Stimulated activated CD4-positive, alpha-beta T cell treated with anti-CD3 and anti-CD28 coated beads, TNF-alpha, amount 100 ng/mL, for 48 hours (primary cell): ENCODE results near the gene FUZ.

Experiments
- DNase-seq, 3 donors: peaks; one replicate each; pipeline ENCODE4 v3.0.0-alpha.2; 2020; ENCODE audit warnings: low read depth in 3 of 3

Gene FUZ

DNA sequence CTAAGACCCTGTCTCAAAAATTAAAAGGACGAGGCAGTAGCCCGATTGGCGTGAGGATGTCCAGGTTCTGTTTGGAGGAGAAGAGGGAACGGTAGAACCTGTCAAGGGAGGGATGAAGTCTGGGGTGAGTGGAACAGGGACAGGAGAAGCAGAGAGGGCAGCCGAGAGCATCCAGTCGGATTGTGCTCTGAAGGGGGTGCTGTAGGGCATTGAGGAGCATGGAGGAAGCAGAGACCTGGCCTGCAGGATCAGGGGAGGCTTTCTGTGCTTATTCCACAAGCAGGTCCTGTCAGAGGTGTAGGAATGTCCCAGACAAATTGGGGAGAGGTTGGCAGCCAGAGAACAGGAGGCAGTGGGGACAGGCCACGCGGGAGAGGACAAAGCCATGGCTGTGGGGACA is 32.2 kb downstream of the FUZ start:
- no peak for DNase-seq

DNA sequence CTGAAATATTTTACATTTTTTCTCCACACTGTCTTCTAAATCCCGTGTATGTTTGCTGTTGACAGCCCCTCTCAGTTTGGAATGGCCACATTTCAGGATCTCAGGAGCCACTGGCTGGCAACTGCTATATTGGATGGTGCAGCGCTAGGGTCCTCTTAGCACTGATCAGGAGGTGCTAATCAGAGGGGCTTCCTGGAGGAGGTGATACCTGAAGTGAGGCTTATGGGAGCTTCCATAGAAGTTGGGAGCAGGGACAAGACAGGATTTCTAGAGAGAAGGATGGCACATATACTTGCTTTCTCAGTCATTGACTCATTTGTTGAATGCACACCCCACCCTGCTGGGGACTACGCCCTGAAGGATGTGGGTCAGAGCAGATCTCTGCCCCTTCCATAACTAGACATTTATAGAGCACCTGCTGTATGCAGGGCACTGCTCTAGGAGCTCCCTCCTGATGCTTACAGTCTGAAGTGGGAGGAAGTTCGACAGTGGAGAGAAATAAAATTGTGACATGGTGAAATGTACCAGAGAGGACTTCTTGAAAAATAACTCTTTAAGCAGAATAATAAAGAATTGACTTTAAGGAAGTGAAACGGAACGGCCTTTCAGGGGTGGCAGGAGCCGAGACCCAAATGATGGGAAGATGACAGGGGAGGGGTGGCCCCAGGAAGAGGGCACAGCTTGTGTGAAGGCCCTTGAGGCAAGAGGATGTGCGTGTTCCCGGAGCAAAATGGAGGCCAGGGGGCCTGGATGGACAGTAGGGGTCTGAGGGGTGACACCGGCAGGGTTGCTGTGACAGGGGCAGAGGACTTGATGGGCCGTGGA is 33.1 kb downstream of the FUZ start:
- no peak for DNase-seq

DNA sequence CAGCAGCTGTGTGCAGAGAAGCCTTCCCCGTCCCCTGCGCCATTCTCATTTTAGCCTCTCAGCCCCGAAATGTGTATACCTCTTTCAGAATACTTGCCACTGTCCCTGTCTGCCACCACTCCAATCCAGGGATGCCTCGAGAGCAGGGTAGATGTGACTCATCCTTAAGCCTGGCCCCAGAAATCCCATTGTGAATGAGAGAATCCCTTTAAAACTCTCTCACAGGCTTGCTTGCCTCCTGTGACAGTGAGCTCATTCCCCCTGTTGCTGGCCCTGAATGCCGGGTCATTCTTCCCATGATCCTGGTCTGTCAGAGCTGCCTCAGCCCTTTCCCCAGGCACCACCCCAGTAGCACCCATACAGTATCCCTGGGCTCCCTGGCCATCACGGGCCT is 36.7 kb downstream of the FUZ start:
- no peak for DNase-seq

DNA sequence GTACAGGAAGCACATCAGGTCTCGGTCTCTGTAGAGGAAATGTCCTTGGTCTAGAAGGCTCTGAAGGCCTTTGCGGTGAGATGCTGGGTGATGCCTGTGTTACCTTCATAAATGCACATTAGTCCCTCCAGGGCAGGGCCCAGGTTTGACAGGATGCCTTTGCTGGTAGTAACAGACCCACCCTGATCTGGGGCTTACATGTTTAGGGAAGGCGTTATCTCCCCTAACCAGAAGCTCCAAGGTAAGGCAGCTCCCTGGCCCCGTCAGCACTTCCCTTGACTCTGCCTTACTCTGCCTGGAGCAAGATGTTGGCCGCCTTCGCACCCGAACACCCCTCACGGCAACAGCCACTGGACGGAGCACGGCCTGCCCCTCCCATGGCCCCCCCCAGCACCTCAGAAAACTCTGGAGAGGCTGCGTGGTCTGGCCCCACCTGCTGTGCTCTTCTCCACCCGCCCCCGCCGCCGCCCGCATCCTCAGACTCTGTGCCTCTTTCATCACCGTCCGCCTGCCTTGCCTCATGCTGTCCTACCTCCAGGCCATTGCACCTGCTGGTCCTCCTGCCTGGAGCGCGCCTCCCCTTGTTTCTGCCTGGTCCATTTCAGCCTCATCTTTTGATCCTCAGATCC is 37.2 kb downstream of the FUZ start:
- no peak for DNase-seq

DNA sequence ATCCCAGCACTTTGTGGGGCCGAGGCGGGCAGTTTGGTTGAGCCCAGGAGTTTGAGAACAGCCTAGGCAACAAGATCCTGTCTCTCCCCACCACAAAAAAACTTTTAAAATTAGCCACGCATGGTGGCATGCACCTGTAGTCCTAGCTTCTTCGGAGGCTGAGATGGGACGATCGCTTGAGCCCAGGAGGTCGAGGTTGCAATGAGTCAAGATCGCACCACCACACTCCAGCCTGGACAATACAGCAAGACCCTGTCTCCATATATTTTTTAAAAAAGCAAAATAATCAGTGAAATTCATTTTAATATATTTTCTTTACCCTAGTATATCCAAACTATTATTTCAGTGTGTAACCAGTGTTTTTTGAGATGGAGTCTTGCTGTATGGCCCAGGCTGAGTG is 38.1 kb downstream of the FUZ start:
- DNase-seq = no peak

DNA sequence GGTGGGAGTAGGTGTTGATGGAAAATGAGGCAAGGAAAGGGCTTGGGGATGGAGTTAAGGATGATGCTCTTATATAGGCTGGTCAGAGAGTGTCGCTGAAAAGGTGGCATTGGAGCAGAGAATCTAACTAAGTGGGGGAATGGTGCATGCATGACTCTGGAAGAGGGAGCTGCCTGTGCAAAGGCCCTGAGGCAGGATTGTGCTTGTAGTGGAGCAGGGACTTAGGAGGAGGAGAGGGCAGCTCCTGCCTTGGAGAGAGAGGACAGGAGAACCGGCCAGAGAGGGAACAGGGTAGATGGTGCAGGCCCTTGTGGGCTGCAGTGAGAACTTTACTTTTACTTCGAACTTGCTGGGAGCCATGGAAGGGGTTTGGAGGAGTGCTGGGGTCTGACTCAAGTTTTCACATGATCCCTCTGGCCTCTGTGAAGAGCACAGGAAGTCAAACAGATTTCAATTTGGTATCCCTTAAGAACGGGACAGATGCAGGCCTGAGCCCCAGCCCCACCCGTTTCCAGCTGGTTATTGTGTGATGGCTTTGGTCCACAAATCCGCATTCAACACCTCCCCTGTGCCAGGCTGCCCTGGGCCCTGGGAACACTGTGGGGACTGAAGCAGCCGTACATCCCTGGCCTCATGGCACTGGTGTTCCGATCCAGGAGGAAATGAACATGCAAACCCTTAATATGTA is 39.3 kb downstream of the FUZ start:
- DNase-seq = no peak

DNA sequence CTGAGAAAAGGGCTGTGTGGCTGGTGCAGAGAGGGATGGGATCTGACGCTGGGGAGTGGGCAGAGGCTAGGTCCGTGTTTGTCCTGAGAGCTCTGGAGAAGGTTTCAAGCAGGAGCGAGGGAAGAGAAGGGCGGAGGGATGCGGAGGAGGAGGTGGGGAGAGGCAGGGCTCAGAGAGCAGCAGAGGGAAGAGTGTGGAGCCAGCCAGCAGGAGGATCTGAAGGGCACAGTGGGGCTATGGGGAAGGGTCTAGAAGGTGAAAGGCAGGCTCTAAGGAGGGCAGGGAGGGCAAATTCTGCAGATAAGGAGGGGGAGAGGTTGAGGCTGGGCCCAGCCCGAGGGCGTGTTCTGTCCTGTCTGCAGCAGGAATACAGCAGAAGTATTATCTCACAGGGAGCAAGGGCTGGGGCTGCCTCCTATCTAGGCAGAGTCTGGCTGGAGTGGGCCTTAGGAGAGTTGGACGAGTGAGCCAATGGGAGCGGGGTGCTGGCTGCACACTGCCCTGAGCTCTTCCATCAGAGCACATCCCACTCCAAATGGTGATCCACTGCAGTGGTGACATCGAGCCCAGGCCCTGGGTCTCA is 40.2 kb downstream of the FUZ start:
- DNase-seq = no peak

DNA sequence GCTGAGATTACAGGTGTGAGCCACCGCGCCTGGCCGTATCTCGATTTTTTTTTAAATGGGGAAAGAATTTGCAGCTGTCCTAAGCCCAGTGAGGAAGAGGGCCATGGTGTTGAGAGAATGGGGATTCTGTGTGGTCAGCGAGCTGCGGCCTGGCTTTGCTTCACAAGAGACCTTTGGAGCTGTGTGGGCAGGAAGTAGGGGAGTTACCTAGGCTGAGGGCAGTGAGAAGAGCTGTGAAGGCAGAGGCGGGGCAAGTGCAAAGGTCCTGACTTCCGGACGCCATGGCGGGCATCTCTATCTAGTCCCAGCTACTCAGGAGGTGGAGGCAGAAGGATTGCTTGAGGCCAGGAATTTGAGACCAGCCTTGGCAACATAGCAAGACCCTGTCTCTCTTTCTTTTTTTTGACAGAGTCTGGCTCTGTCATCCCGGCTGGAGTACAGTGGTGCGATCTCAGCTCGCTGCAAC is 41.4 kb downstream of the FUZ start:
- no peak for DNase-seq

DNA sequence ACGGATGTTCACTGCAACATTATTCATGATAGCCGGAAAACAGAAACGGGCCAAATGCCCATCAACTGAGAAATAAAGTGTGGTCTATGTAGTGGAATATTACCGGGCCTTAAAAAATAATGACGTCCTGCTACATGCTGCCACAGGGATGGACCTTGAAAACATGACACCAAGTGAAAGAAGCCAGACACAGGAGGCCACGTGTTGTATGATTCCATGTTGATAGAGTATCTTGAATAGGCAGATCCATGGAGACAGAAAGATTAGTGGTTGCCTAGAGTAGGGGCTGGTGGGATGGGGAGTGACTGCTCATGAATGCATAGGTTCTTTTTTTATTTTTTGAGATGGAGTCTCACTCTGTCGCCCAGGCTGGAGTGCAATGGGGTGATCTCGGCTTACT is 42.6 kb downstream of the FUZ start:
- no peak for DNase-seq

DNA sequence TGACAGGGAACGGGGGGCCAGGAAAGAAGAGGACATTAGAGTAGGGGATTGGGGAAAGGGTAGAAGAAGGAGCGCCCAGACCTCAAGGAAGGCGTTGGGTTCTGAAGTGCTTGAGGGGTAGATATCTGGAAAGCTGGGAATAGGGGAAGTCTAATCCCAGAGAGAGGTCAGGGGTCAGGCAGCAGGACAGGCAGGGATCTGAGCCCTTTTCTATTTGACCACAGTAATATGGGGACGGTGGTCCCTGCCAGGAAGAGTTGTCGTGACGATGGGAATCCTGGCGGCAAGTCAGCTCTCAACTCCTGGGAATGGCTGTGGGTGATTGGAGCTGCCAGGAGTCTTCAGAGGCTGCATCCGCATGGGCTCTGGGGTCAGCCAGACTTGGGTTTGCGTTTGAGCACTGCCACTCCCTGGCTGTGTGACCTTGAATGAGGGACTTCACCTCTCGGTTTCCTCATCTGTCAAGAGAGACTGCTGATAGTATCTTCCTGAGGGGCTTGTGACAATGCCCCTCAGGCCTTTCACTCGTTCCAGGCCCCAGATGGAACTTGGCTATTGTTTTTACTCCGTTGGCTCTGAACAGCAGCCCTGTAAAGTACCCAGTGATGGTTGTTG is 45.0 kb downstream of the FUZ start:
- DNase-seq = no peak

DNA sequence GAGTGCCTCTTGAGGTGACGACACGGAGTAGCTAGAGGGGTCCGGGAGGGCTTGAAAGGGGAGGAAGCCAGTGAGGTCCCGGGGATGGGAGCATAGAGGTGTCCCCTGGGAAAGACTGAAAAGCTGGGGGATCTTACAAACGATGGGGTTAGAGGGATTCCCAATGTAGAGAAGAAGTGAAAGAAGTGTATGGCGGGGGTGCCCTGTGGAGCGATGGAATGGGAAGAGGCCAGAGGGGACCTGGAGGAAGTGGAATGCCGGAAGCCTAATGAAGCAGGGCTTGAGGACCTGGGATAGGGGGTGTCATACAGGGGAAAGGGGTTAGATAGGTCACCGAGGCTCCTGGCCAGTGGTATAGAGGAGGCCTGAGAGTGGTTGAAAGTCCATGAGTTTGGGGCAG is 45.7 kb downstream of the FUZ start:
- no peak for DNase-seq

DNA sequence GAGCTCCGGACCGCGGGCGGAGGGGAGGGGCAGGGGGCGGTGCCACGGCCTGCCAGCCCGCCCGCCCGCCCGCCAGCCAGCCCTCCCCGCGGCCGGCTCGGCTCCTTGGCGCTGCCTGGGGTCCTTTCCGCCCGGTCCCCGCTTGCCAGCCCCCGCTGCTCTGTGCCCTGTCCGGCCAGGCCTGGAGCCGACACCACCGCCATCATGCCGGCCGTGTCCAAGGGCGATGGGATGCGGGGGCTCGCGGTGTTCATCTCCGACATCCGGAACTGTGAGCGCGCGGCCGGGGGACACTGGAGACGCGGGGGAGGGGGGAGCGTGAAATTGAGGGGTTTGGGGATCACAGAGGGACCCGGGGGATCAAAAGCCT is 46.2 kb downstream of the FUZ start, which contains the start of gene AP2A1:
Gene AP2A1, plus strand, starts transcription at position 72 of the 370 bp plus-strand sequence. Its CDS starts 133 bp downstream, at position 205.
- no peak for DNase-seq

DNA sequence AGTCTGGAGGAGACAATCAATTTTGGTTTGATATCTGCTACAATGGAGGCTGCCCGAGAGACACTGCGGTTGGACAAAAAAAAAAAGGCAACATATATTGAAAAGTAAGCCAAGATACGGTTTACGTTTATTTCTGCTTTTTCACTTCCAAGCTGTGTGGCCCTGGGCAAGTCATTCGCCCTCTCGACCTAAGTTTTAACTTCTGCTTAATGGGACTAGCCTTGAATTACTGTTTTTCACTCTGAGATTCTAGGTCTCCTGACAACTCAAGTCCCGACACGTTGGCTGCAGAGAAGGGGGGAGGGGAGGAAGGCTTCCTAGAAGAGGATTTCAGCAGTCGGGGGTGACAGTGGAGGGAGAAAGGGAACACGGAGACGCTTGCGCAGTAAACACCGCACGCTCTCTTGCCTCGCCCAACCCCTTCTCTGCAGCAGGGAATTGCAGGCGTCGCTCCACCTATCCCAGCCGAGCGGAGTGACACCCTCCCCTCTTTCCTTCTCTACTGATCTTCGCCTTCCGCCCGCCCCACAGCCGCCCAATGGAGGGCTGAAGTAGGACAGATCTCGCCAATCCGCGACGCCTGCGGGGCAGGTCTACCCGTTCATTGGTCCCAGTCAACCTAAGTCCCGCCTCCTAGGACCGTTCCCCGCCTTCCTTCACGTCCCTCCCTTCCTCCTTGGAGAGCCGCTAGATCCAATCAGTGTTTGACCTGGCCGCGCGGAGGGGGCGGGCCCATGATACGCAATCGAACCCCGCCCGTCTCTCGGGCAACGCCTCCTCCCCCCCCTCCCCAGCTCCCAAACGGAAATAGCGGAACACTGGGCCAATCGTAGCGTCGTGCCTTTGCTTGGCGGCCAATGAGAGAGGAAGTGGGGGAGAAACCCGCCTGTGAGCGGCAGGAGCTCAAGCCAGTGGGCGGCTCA is 46.8 kb downstream of the FUZ start:
- peak; percentile 97 to 99 (median 98) for DNase-seq

DNA sequence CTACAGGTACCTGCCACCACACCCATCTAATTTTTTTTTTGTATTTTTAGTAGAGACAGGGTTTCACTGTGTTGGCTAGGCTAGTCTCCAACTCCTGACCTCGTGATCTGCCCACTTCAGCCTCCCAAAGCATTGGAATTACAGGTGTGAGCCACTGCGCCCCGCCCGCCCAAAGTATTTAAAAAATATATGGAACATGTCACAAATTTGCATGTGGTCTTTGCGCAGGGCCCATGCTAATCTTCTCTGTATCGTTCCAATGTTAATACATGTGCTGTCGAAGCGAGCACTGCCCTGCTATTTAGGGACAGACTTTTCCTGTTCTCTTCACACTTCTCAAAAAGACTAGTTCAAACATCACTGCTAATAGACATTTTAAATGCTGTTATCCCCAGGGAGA is 48.8 kb downstream of the FUZ start:
- DNase-seq = no peak

DNA sequence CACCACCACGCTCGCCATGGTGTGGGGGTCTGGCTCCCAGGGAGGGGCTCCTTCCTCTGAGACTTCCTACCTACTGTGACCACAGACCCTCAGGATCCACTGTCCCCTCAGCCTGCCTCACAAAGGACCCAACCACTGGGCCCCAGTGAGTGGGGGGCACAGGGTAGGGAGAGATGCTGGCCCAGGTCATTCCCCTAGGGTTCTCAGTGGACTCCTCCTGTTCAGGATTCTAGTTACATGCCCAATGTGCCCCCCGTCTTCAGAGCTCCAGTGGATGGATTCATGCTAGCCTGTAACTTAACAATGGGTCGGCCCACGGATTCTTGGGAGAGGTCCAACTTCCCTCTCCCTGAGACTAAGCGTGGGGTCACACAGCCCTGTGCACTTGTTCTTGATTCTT is 49.9 kb downstream of the FUZ start, which contains the start of gene TSKS:
Gene TSKS, minus strand, starts transcription at position 77 of the 400 bp plus-strand sequence. Its CDS starts 59 bp downstream, at position 18.
- no peak for DNase-seq

DNA sequence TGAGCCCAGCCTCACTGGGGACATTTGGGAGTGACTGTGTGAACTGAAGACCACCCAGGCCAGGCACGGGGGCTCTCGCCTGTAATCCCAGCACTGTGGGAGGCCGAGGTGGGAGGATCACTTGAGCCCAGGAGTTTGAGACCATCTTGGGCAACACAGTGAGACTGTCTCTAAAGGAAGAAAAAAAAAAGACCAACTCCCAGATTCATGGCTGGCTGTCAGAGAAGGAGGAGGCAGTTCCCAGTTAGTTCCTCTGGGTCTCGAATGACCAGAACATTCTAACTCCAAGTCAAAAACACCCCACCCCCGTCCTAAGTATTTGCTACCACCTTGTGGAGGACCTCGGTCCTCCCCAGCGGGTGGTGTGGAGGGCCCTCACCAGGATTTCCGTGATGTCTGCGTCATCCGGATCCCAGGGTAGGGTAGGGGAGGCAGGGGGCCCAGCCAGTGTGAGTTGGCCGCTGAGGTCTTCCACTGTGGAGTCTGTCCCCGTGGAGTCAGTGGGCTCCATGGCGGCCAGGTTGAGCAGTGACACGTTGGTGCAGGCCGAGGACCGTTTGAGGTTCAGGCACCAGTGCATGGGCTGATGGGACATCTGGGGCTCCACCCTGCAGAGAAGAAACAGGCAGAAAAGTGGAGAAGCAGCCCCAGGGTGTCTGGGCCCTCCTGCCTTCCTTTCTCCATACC is 51.3 kb downstream of the FUZ start:
- no peak for DNase-seq

DNA sequence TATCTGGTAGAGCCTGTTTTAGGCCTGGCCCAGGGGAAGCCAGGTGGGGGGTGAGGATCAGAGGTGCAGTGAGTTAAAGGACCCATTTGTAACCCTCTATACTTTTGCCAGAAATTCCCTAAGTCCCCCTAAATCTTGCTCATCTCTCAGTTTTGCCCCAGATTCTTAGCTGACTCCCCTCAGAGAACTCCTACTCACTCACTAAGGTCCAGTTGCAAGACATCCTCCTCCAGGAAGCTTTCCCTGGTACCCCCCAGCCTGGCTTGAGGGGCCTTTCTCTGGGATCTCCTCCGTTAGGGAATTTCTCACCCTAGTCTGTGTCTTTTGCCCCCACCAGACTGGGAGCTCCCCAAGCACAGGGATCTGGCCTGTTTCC is 51.9 kb downstream of the FUZ start:
- no peak for DNase-seq

DNA sequence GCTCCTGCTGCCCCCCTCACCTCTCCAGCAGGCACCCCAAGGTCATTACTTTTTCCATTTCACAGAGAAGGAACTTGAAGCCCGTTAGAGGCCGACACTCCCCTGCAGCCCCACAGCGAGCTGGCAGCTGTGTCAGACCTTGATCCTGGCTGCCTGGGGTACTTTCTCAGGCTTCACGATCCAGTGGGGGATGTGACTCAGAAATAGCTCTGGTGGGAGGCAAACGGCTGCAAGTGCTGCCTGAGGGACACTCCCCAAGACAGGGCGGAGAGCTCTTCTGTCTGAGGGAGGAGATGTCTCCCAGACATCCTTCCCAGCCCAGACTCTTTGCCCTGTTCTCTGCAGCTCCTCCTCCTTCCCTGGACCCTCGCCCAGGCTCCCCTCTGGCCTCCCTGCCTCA is 54.8 kb downstream of the FUZ start:
- DNase-seq = no peak
